Measurements from ENCODE around the gene SGCE.

- TF ChIP-seq, protein P1, sequence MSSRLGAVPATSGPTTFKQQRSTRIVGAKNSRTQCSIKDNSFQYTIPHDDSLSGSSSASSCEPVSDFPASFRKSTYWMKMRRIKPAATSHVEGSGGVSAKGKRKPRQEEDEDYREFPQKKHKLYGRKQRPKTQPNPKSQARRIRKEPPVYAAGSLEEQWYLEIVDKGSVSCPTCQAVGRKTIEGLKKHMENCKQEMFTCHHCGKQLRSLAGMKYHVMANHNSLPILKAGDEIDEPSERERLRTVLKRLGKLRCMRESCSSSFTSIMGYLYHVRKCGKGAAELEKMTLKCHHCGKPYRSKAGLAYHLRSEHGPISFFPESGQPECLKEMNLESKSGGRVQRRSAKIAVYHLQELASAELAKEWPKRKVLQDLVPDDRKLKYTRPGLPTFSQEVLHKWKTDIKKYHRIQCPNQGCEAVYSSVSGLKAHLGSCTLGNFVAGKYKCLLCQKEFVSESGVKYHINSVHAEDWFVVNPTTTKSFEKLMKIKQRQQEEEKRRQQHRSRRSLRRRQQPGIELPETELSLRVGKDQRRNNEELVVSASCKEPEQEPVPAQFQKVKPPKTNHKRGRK (CRISPR knock-in tag; IDR thresholded peaks at IDR 0.05; ENCODE audit: borderline replicate concordance), result no peak
- TF ChIP-seq, protein P2, sequence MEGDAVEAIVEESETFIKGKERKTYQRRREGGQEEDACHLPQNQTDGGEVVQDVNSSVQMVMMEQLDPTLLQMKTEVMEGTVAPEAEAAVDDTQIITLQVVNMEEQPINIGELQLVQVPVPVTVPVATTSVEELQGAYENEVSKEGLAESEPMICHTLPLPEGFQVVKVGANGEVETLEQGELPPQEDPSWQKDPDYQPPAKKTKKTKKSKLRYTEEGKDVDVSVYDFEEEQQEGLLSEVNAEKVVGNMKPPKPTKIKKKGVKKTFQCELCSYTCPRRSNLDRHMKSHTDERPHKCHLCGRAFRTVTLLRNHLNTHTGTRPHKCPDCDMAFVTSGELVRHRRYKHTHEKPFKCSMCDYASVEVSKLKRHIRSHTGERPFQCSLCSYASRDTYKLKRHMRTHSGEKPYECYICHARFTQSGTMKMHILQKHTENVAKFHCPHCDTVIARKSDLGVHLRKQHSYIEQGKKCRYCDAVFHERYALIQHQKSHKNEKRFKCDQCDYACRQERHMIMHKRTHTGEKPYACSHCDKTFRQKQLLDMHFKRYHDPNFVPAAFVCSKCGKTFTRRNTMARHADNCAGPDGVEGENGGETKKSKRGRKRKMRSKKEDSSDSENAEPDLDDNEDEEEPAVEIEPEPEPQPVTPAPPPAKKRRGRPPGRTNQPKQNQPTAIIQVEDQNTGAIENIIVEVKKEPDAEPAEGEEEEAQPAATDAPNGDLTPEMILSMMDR (IDR thresholded peaks at IDR 0.05), result no peak
- TF ChIP-seq SMAD4 (CRISPR knock-in tag; IDR thresholded peaks at IDR 0.05), result no peak
- TF ChIP-seq ETV6 (CRISPR knock-in tag; IDR thresholded peaks at IDR 0.05), result no peak
- no peak for TF ChIP-seq JUN (CRISPR knock-in tag; IDR thresholded peaks at IDR 0.05)
- no peak for TF ChIP-seq RELA (CRISPR knock-in tag; IDR thresholded peaks at IDR 0.05; ENCODE audit: borderline replicate concordance)
- TF ChIP-seq, protein P3, sequence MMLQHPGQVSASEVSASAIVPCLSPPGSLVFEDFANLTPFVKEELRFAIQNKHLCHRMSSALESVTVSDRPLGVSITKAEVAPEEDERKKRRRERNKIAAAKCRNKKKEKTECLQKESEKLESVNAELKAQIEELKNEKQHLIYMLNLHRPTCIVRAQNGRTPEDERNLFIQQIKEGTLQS (CRISPR knock-in tag; conservative IDR thresholded peaks at IDR 0.05), result no peak
- no peak for TF ChIP-seq RORB (CRISPR knock-in tag; IDR thresholded peaks at IDR 0.05)
- no peak for TF ChIP-seq SP1 (CRISPR knock-in tag; conservative IDR thresholded peaks at IDR 0.05)
- TF ChIP-seq, protein P4, sequence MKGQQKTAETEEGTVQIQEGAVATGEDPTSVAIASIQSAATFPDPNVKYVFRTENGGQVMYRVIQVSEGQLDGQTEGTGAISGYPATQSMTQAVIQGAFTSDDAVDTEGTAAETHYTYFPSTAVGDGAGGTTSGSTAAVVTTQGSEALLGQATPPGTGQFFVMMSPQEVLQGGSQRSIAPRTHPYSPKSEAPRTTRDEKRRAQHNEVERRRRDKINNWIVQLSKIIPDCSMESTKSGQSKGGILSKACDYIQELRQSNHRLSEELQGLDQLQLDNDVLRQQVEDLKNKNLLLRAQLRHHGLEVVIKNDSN (CRISPR knock-in tag; IDR thresholded peaks at IDR 0.05), result no peak
- TF ChIP-seq, protein P5, sequence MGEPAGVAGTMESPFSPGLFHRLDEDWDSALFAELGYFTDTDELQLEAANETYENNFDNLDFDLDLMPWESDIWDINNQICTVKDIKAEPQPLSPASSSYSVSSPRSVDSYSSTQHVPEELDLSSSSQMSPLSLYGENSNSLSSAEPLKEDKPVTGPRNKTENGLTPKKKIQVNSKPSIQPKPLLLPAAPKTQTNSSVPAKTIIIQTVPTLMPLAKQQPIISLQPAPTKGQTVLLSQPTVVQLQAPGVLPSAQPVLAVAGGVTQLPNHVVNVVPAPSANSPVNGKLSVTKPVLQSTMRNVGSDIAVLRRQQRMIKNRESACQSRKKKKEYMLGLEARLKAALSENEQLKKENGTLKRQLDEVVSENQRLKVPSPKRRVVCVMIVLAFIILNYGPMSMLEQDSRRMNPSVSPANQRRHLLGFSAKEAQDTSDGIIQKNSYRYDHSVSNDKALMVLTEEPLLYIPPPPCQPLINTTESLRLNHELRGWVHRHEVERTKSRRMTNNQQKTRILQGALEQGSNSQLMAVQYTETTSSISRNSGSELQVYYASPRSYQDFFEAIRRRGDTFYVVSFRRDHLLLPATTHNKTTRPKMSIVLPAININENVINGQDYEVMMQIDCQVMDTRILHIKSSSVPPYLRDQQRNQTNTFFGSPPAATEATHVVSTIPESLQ (CRISPR knock-in tag; IDR thresholded peaks at IDR 0.05), result no peak
- no peak for TF ChIP-seq MAX (CRISPR knock-in tag; IDR thresholded peaks at IDR 0.05)
- no peak for TF ChIP-seq AFF4 (CRISPR knock-in tag; IDR thresholded peaks at IDR 0.05; ENCODE audit: borderline replicate concordance)
Observed at GRCh38 chr7:94700926-94701554, 45.1 kb upstream of the SGCE start.

Data from WTC11 (cell line).